Sigmoid colon (tissue), 3 donors: ENCODE measurements around the gene DAAM1.

Experiments used
- CTCF ChIP-seq, 4 experiments: fragments of 450-650 bp in 3 of 4; fragments of 200-600 bp in 1 of 4; IDR thresholded peaks; one replicate each; pipeline ENCODE4 v1.5.1; 2016 to 2019; ENCODE audit warnings: antibody characterized with exemption in 4 of 4, mild to moderate bottlenecking in 3 of 4, moderate library complexity in 2 of 4
- POLR2A ChIP-seq, 2 donors: fragments of 450-650 bp; IDR thresholded peaks; one replicate each; pipeline ENCODE4 v1.6.1; 2016; ENCODE audit warnings: antibody characterized with exemption in 2 of 2, mild to moderate bottlenecking in 2 of 2, moderate library complexity in 2 of 2

DNA sequence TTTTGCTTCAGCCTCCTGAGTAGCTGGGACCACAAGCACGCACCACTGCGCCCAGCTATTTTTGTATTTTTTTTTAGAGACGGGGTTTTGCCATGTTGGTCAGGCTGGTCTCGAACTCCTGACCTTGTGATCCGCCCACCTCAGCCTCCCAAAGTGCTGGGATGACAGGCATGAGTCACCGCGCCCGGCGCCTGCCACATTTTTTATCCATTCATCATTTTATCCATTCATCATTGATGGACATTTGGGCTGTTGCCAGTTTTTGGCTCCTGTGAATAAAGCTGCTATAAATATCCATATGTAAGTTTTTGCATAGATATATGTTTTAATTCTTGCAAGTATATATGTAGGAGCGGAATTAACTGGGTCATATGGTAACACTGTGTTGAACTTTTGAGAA lies 79.5 kb downstream of the DAAM1 start:
- TF ChIP-seq CTCF (IDR thresholded peaks at IDR 0.05) (no peak), POLR2A (IDR thresholded peaks at IDR 0.05) (no peak)
